Spinal cord (tissue), 10 donors: ENCODE results near the gene L2HGDH. TPM values are rescaled to one million over a fixed set of nuclear protein-coding genes. Genes with fewer than 3 reads are reported as not detected.
A peak's percentile ranks its signal among the peaks of the same experiment; 100 is the strongest.

Source experiments
- DNase-seq, 6 donors: peaks; one replicate each; pipeline versions ENCODE4 v3.0.0 to v3.0.0-alpha.2; 2013 to 2015; ENCODE audit warnings: low spot score in 6 of 6, low read depth in 4 of 6
- H3K27ac ChIP-seq: one replicate; pipeline ENCODE4 v1.5.1; 2013; ENCODE audit warnings: low read depth, low read length, control low read depth
- H3K27me3 ChIP-seq: one replicate; pipeline ENCODE4 v1.6.1; 2013; ENCODE audit warnings: low read length; ENCODE audit not compliant: control insufficient read depth, insufficient read depth
- H3K36me3 ChIP-seq: one replicate; pipeline ENCODE4 v1.6.1; 2013; ENCODE audit warnings: low read length; ENCODE audit not compliant: control insufficient read depth, insufficient read depth
- H3K4me1 ChIP-seq: one replicate; pipeline ENCODE4 v1.6.1; 2013; ENCODE audit warnings: low read length; ENCODE audit not compliant: control insufficient read depth, insufficient read depth
- H3K4me3 ChIP-seq: one replicate; pipeline ENCODE4 v1.5.1; 2013; ENCODE audit warnings: low read depth, low read length, control low read depth
- H3K9me3 ChIP-seq: one replicate; pipeline ENCODE4 v1.6.1; 2013; ENCODE audit warnings: low read length; ENCODE audit not compliant: control insufficient read depth, insufficient read depth
- WGBS: methylation state at CpG from one replicate; pipeline ENCODE4 v1.1.5; 2013; ENCODE audit warnings: missing lambda C conversion rate; ENCODE audit not compliant: insufficient coverage; 5-methylcytosine and 5-hydroxymethylcytosine counted together
- polyA plus RNA-seq, 2 donors: library from polyadenylated mRNA; unstranded; fragments of 120-200 nt; gene quantifications; one replicate each; pipeline ENCODE4 v1.2.1, GENCODE V29; 2013; ENCODE audit not compliant: insufficient read length in 2 of 2
- total RNA-seq, 2 donors: library from RNA; depleted of rRNA in 1 of 2; stranded (reverse); fragments of 120-200 nt in 1 of 2; fragments of >200 nt in 1 of 2; gene quantifications; one replicate each; pipeline versions ENCODE4 v1.2.3 to v1.2.4, GENCODE V29; 2013 to 2014
- donor health status: healthy.

The L2HGDH gene
- total and polyA plus RNA-seq, 4 donors = 7.9 to 11.8 (median 8.0) TPM

DNA sequence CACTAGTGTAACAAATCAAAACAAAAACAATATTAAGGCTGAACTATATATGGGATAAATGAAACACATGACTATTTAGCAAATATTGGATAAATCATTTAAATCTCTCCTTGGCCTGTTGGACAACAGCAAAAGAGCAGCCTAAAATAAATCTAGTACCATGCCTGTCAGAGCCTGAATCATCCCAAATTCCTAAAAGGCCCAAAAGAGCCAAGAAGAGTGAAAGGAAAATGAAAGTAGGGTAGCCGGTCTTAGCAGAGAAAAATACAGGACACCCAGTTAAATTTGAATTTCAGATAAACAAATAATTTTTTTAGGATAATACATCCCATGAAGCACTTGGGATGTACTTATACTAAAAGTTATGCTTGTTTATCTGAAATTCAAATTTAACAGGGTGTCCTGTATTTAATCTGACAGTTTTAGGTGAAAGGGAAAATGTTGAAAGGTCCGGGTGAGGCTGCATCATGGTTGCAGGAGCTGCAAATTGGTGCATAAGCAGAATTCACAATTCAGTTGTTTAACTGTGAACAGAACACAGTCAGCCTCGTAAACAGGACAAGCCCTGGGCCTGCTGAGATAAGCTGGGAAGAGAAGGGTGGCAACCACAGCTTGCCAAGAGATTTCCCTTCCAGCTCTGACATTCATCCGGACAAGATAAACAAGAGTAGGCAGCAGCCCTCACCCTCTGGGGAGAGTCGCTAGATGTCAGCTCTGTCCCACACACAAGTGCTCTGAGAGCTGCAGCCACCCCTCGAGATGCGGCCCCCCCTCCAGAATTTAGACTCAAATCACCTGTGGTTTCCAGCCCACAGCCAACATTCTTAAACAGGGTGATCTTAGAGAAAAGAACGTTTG lies 30.4 kb upstream of the L2HGDH start:
- Histone ChIP-seq H3K36me3 (peaks cover 2% of the 10 kb centered on the region), H3K4me3 (no peak overlapping the region), H3K4me1 (peaks cover 8% of the 10 kb centered on the region), H3K27me3 (no peaks in the 10 kb centered on the region), H3K27ac (peak overlapping the region; percentile 64), H3K9me3 (no peaks in the 10 kb centered on the region)
- 15% methylated on average over 6 of the region's 8 CpGs for WGBS
- DNase-seq = peak in 2 of 6 donors; percentile 58 to 67

DNA sequence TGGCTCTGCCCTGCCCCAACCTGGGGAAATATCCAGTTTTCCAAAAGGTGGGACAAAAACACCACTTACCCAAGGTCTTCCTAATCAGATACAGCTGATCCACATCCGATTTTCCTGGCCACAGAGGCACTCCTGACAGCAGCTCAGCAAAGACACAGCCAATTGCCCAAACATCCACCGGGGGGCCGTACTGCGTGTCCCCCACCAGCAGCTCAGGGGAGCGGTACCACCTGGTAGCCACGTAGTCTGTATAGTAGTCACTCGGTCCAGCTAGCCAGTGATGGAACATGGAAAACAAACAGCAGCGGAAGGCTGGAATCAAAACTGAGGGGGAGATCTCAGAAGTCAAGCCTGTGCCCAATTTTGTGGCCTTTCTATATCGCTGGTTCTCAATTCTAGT lies 28.9 kb upstream of the L2HGDH start:
- no peaks in the 10 kb centered on the region for H3K27me3 ChIP-seq
- H3K36me3 ChIP-seq = peaks cover 2% of the 10 kb centered on the region
- H3K9me3 ChIP-seq = no peaks in the 10 kb centered on the region
- no peak overlapping the region for H3K4me3 ChIP-seq
- WGBS = 84% methylated on average over 7 of the region's 9 CpGs
- H3K4me1 ChIP-seq = peaks cover 16% of the 10 kb centered on the region
- DNase-seq = no peak
- no peak overlapping the region for H3K27ac ChIP-seq

DNA sequence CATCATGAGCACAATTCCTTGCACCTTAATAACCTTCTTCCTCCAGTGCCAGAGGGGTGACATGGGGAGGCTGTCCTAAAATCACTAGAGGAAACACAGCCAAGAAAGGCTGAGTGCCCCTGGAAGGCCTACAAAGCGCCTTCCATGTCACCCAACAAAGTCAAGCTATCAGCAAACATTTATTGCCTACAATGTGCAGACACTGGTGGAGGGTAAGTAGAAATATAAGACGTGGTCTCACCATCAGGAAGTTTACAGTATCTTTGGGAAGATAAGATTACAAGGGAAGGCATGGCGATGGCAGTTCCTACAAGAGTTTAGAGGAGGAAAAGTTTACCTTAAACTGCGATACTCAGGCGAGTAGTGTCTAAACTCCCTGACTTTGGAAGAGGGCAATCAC lies 28.0 kb upstream of the L2HGDH start:
- DNase-seq = no peak
- H3K4me1 ChIP-seq = peaks cover 25% of the 10 kb centered on the region
- peaks cover 2% of the 10 kb centered on the region for H3K36me3 ChIP-seq
- H3K27me3 ChIP-seq = no peaks in the 10 kb centered on the region
- H3K27ac ChIP-seq = no peak overlapping the region
- WGBS = 70% methylated on average over 2 of the region's 5 CpGs
- H3K9me3 ChIP-seq = no peaks in the 10 kb centered on the region
- no peak overlapping the region for H3K4me3 ChIP-seq

DNA sequence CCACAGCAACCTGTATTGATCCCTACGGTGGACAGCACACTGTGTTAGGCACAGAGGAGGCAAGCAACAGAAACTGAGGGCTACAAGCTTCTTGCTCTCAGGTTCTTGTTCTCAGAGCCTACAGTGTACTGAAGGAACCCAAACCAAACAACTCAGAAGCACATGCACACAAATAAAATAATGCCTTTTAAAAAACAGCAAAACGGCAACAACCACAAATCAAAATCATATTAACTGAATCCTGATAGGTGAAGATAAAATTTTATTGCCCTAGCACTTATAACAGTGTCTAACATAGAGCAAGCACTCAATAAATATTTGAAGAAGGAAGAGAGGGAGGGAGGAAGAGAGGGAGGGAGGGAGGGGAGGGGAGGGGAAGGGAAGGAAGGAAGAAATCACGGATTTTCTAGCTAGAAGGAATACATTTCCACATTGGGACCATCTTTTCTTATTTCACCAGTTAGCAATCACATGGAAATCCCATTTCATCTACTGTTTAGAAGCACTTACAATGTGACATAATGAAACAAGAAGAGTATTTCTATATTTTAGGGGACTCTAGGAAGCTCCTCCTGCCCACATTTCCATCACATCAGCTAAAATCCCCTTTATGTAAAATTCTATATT lies 27.3 kb upstream of the L2HGDH start:
- peaks cover 2% of the 10 kb centered on the region for H3K36me3 ChIP-seq
- H3K4me1 ChIP-seq = peaks cover 25% of the 10 kb centered on the region
- H3K9me3 ChIP-seq = no peaks in the 10 kb centered on the region
- DNase-seq = no peak
- 71% methylated on average over 1 of the region's 3 CpGs for WGBS
- no peak overlapping the region for H3K27ac ChIP-seq
- no peak overlapping the region for H3K4me3 ChIP-seq
- no peaks in the 10 kb centered on the region for H3K27me3 ChIP-seq

DNA sequence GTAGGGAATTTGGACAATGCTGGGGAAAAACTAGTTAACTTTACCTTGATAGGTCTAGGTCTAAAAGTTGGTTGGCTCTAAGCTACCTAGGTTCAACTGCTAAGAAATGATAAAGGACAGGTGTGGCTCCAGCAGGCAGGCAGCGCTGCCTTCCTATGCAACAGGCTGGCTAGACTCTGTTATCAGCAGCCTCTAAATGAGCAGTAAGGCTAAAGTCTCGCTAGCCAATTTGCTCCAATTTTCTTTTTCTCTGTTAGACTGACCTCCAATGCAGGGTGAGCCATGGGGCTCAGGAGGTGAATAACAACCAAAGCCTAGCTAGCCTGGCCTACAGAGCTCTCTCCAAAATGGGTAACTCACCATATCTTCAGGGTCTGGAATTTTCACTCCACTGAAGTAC lies 26.6 kb upstream of the L2HGDH start:
- Histone ChIP-seq H3K9me3 (no peaks in the 10 kb centered on the region), H3K4me3 (no peak overlapping the region), H3K36me3 (peaks cover 2% of the 10 kb centered on the region), H3K4me1 (peaks cover 25% of the 10 kb centered on the region), H3K27me3 (no peaks in the 10 kb centered on the region), H3K27ac (no peak overlapping the region)
- DNase-seq = no peak
- 93% methylated on average over 2 of the region's 2 CpGs for WGBS

DNA sequence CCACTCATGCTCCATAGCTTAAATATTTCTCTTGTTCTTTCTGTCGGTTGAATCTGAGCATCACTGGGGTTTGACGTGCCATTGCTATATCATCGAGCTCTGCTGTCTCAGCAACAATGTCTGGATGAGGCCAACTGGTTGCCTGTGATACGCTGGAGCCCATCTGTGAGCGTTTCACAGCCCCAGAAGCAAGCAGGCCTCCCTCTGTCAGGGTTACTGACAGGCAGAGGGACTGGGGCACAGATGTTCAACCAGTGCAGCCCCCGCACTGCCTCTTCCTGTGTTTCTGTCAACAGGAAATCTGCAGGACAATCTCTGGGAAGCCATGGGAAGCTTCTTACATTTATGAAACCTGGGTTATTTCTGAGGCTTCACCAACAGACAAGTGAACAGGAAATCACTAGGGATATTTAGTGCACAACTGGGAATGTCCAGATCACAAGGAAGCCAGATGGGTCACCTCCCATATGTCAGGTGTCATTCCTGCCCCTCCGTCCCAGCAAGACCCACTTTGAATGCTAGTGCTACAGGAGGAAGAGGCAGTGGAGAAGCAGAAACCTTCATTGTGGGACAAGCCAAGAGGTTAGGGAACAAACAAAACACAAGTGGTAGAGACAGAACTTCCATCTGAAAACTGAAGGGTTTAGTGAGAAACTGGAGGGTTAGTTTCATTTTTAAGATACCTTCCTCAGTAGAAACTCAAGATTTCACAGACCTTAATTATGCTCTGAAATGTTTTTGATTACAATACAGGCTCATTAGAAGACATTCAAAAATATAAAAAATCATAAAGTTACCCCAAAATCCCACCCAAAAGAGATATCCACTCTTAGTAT lies 24.2 kb upstream of the L2HGDH start:
- peaks cover 20% of the 10 kb centered on the region for H3K4me1 ChIP-seq
- DNase-seq = peak in 4 of 6 donors; percentile 35 to 90 (median 69)
- peak overlapping the region; percentile 90 for H3K27ac ChIP-seq
- no peaks in the 10 kb centered on the region for H3K27me3 ChIP-seq
- H3K36me3 ChIP-seq = peaks cover 5% of the 10 kb centered on the region
- H3K9me3 ChIP-seq = no peaks in the 10 kb centered on the region
- WGBS = 12% methylated on average over 6 of the region's 7 CpGs
- H3K4me3 ChIP-seq = no peak overlapping the region

DNA sequence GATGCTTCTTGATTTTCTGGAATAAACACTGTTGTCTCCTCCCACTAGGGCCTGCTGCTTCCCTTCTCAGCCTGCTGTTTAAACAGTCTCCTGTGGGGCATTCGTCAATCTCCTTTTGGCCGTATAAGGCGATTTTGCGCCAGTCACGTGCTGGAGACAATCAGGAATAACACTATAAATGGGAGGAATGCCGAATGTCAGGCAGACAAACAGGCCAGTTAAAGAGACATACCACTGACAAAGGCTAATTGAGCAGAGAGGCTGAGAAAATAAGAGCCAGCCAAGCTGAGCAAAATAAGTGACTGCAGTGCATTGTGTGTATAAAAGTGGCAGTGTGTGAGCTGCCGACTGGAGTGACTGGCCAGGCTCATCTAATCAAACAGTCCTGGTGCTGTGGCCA lies 23.4 kb upstream of the L2HGDH start:
- H3K36me3 ChIP-seq = peaks cover 3% of the 10 kb centered on the region
- whole genome bisulfite sequencing = 3% methylated on average over 6 of the region's 7 CpGs
- H3K27me3 ChIP-seq = no peaks in the 10 kb centered on the region
- H3K4me1 ChIP-seq = peaks cover 20% of the 10 kb centered on the region
- peak overlapping the region; percentile 11 for H3K4me3 ChIP-seq
- peak in 5 of 6 donors; percentile 68 to 98 (median 80) for DNase-seq
- no peaks in the 10 kb centered on the region for H3K9me3 ChIP-seq
- H3K27ac ChIP-seq = peak overlapping the region; percentile 90

DNA sequence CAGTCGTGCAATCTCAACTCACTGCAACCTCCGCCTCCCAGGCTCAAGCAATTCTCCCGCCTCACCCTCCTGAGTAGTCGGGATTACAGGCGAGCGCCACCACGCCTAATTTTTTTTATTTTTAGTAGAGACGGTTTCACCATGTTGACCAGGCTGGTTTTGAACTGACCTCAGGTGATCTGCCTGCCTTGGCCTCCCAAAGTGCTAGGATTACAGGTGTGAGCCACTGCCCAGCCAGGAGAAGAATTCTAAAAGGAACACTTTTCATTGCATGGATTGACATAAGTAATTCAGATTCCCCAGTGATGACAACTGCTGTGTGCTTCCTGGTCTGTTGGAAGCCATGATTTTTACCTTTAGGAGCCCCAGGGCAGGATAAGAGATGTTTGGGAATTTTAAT lies 22.2 kb upstream of the L2HGDH start:
- WGBS = 98% methylated on average over 6 of the region's 8 CpGs
- peaks cover 20% of the 10 kb centered on the region for H3K4me1 ChIP-seq
- H3K4me3 ChIP-seq = no peak overlapping the region
- H3K27ac ChIP-seq = no peak overlapping the region
- DNase-seq = no peak
- H3K36me3 ChIP-seq = peaks cover 3% of the 10 kb centered on the region
- H3K9me3 ChIP-seq = no peaks in the 10 kb centered on the region
- H3K27me3 ChIP-seq = no peaks in the 10 kb centered on the region

DNA sequence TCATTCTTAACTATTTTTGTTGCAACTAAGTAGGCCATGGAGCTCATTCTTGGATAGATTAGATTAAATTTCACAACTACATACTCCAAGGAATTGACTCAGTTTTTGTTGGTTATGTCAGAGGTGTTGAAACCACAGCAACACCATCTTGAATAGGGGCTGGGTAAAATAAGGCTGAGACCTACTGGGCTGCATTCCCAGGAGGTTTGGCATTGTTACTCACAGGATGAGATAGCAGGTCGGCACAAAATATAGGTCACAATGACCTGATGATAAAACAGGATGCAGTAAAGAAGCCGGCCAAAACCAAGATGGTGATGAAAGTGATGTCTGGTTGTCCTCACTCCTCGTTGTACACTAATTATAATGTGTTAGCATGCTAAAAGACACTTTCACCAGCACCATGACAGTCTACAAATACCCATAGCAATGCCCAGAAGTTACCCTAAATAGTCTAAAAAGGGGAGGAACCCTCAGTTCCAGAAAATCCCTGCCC lies 21.0 kb upstream of the L2HGDH start:
- H3K27ac ChIP-seq = no peak overlapping the region
- WGBS = no CpG with 5 or more reads among the region's 3 CpGs
- no peaks in the 10 kb centered on the region for H3K27me3 ChIP-seq
- DNase-seq = no peak
- no peaks in the 10 kb centered on the region for H3K9me3 ChIP-seq
- peaks cover 3% of the 10 kb centered on the region for H3K36me3 ChIP-seq
- peaks cover 20% of the 10 kb centered on the region for H3K4me1 ChIP-seq
- no peak overlapping the region for H3K4me3 ChIP-seq
